HPDE6-E6E7 (cell line): Measurements from ENCODE around the gene CHST11.
"Not testable (repeated sequence)": the region's sequence is repeated elsewhere in the genome, so short reads cannot be mapped to it uniquely, and the experiment has no call there.

Experiments
- DNase-seq: peaks from one replicate; pipeline ENCODE4 v3.0.0; 2011; ENCODE audit warnings: missing footprints; ENCODE audit errors: extremely low spot score

Gene CHST11

GRCh38 chr12:104526320-104526719 is 69.6 kb downstream of the CHST11 start:
- DNase-seq = no peak

- no peak for DNase-seq
These were observed 70.0 kb downstream of the CHST11 start for GRCh38 chr12:104526751-104527150.

- not testable (repeated sequence) for DNase-seq
These were observed 70.9 kb downstream of the CHST11 start for GRCh38 chr12:104527653-104528052.

GRCh38 chr12:104529130-104529874 is 72.6 kb downstream of the CHST11 start:
- no peak for DNase-seq

- no peak for DNase-seq
These were observed 75.9 kb downstream of the CHST11 start for GRCh38 chr12:104532636-104533035.

GRCh38 chr12:104533134-104533533 is 76.4 kb downstream of the CHST11 start:
- no peak for DNase-seq

- no peak for DNase-seq
These were observed 77.6 kb downstream of the CHST11 start for GRCh38 chr12:104534162-104534856.

GRCh38 chr12:104534857-104535248 is 78.1 kb downstream of the CHST11 start:
- no peak for DNase-seq

GRCh38 chr12:104535369-104535768 is 78.6 kb downstream of the CHST11 start:
- DNase-seq = no peak

GRCh38 chr12:104536841-104537240 is 80.1 kb downstream of the CHST11 start:
- no peak for DNase-seq

GRCh38 chr12:104538056-104538455 is 81.3 kb downstream of the CHST11 start:
- DNase-seq = no peak

GRCh38 chr12:104538891-104539462 is 82.2 kb downstream of the CHST11 start:
- no peak for DNase-seq

GRCh38 chr12:104544836-104545235 is 88.1 kb downstream of the CHST11 start:
- DNase-seq = no peak

GRCh38 chr12:104546575-104546974 is 89.8 kb downstream of the CHST11 start:
- no peak for DNase-seq

- no peak for DNase-seq
These were observed 90.5 kb downstream of the CHST11 start for GRCh38 chr12:104547235-104547634.

- no peak for DNase-seq
These were observed 93.2 kb downstream of the CHST11 start for GRCh38 chr12:104549815-104550480.

GRCh38 chr12:104551313-104551931 is 94.7 kb downstream of the CHST11 start:
- DNase-seq = no peak

GRCh38 chr12:104553421-104553820 is 96.7 kb downstream of the CHST11 start:
- no peak for DNase-seq

- no peak for DNase-seq
These were observed 98.9 kb downstream of the CHST11 start for GRCh38 chr12:104555648-104556047.

GRCh38 chr12:104557488-104558195 is 100.9 kb downstream of the CHST11 start:
- no peak for DNase-seq

- no peak for DNase-seq
These were observed 104.1 kb downstream of the CHST11 start for GRCh38 chr12:104560881-104561280.
